AG10803 (cell line): ENCODE results near the gene GLT8D1.

Source experiments
- DNase-seq: peaks from one replicate; pipeline ENCODE4 v3.0.0; 2010; ENCODE audit warnings: low read depth
- H3K4me3 ChIP-seq: 2 replicates; pipeline ENCODE4 v1.5.1; 2011; ENCODE audit warnings: mild to moderate bottlenecking, low read length, control low read depth
- CTCF ChIP-seq: conservative IDR thresholded peaks from 2 replicates; pipeline ENCODE4 v1.5.1; 2011; ENCODE audit warnings: mild to moderate bottlenecking, low read length, control low read depth, inconsistent platforms

GLT8D1 gene

GRCh38 chr3:52710512-52710911, 4.9 kb upstream of the GLT8D1 start:
- no peak for DNase-seq
- no peak for TF ChIP-seq CTCF
- no peak overlapping the region for H3K4me3 ChIP-seq

- TF ChIP-seq CTCF = no peak
- no peak for DNase-seq
- no peak overlapping the region for H3K4me3 ChIP-seq
Observed at GRCh38 chr3:52707585-52707984, 2.0 kb upstream of the GLT8D1 start.

GRCh38 chr3:52705438-52705687, 228 bp downstream of the GLT8D1 start:
- DNase-seq = no peak
- no peak for TF ChIP-seq CTCF
- H3K4me3 ChIP-seq = peak overlapping the region; percentile 98

GRCh38 chr3:52704611-52705437, 767 bp downstream of the GLT8D1 start:
- H3K4me3 ChIP-seq = peak overlapping the region; percentile 98
- DNase-seq = peak; percentile 68
- TF ChIP-seq CTCF = no peak

GRCh38 chr3:52703341-52703740, 2.2 kb downstream of the GLT8D1 start:
- DNase-seq = no peak
- H3K4me3 ChIP-seq = peak overlapping the region; percentile 98

GRCh38 chr3:52697632-52697965, 8.0 kb downstream of the GLT8D1 start:
- TF ChIP-seq CTCF = no peak
- no peak for DNase-seq
- H3K4me3 ChIP-seq = no peak overlapping the region

More at GRCh38 chr3:52703341-52703740, 2.2 kb downstream of the GLT8D1 start:
- TF ChIP-seq CTCF = no peak

- no peak for DNase-seq
Observed at GRCh38 chr3:52696830-52697631, 8.6 kb downstream of the GLT8D1 start.

More at GRCh38 chr3:52696830-52697631, 8.6 kb downstream of the GLT8D1 start:
- TF ChIP-seq CTCF = no peak
- no peak overlapping the region for H3K4me3 ChIP-seq
